ENCODE data around the gene DUSP14. TPM values are rescaled to one million over a fixed set of nuclear protein-coding genes. Genes with fewer than 3 reads are reported as not detected.
"Not testable (repeated sequence)": the region's sequence is repeated elsewhere in the genome, so short reads cannot be mapped to it uniquely, and the experiment has no call there.

DUSP14 gene
- total RNA-seq, 2 experiments from 2014 or later, result 11.4 to 12.0 TPM

- no peak overlapping the region for H3K27ac Mint-ChIP-seq
- ChIA-PET CTCF (no interaction called here), POLR2A (no interaction called here)
- peaks cover 5% of the 10 kb centered on the region for H3K4me1 Mint-ChIP-seq (ENCODE audit: low read depth)
- H3K4me3 Mint-ChIP-seq, result no peak overlapping the region
- DNase-seq (no peak), ATAC-seq (no peak)
- no peaks in the 10 kb centered on the region for H3K9me3 Mint-ChIP-seq (ENCODE audit: insufficient read depth)
- H3K36me3 Mint-ChIP-seq (ENCODE audit: low read depth), result no peaks in the 10 kb centered on the region
- no peaks in the 10 kb centered on the region for H3K27me3 Mint-ChIP-seq (ENCODE audit: low read depth)
Measured at GRCh38 chr17:37503148-37503547, 13.5 kb downstream of the DUSP14 start.

GRCh38 chr17:37505333-37505732, 15.6 kb downstream of the DUSP14 start:
- Mint-ChIP-seq H3K36me3 (ENCODE audit: low read depth) (no peaks in the 10 kb centered on the region), H3K4me3 (no peak overlapping the region), H3K4me1 (ENCODE audit: low read depth) (peaks cover 5% of the 10 kb centered on the region), H3K27ac (no peak overlapping the region), H3K9me3 (ENCODE audit: insufficient read depth) (no peaks in the 10 kb centered on the region), H3K27me3 (ENCODE audit: low read depth) (no peaks in the 10 kb centered on the region)
- ATAC-seq (no peak), DNase-seq (no peak)
- ChIA-PET POLR2A (no interaction called here), CTCF (interaction anchor here (1.0 to 2.0 kb wide), 2 partner anchors 11 to 132 kb away, joined by 3 to 4 read pairs; no protein-coding TSS in a partner anchor)

GRCh38 chr17:37506678-37507077, 17.0 kb downstream of the DUSP14 start:
- Mint-ChIP-seq H3K27me3 (ENCODE audit: low read depth) (no peaks in the 10 kb centered on the region), H3K4me3 (no peak overlapping the region), H3K27ac (no peak overlapping the region), H3K4me1 (ENCODE audit: low read depth) (peaks cover 11% of the 10 kb centered on the region), H3K36me3 (ENCODE audit: low read depth) (no peaks in the 10 kb centered on the region), H3K9me3 (ENCODE audit: insufficient read depth) (no peaks in the 10 kb centered on the region)
- ATAC-seq (peak; percentile 64), DNase-seq (peak; percentile 52)
- ChIA-PET POLR2A (interaction anchor here (1.1 kb wide), 1 partner anchor 10 kb away, joined by 3 read pairs; no protein-coding TSS in a partner anchor), CTCF (interaction anchor here (1.5 to 2.0 kb wide), 2 partner anchors 10 to 12 kb away, joined by 4 read pairs; no protein-coding TSS in a partner anchor)

GRCh38 chr17:37507111-37507510, 17.4 kb downstream of the DUSP14 start:
- DNase-seq, result no peak
- Mint-ChIP-seq H3K36me3 (ENCODE audit: low read depth) (peaks cover 2% of the 10 kb centered on the region), H3K4me3 (no peak overlapping the region), H3K27me3 (ENCODE audit: low read depth) (no peaks in the 10 kb centered on the region), H3K9me3 (ENCODE audit: insufficient read depth) (no peaks in the 10 kb centered on the region), H3K27ac (no peak overlapping the region), H3K4me1 (ENCODE audit: low read depth) (peaks cover 11% of the 10 kb centered on the region)
- CTCF ChIA-PET, result interaction anchor here (1.5 to 2.0 kb wide), 2 partner anchors 10 to 12 kb away, joined by 4 read pairs; no protein-coding TSS in a partner anchor
- POLR2A ChIA-PET, result interaction anchor here (1.1 kb wide), 1 partner anchor 10 kb away, joined by 3 read pairs; no protein-coding TSS in a partner anchor
- no peak for ATAC-seq

GRCh38 chr17:37510056-37510455, 20.4 kb downstream of the DUSP14 start:
- Mint-ChIP-seq H3K4me3 (no peak overlapping the region), H3K36me3 (ENCODE audit: low read depth) (peaks cover 16% of the 10 kb centered on the region), H3K9me3 (ENCODE audit: insufficient read depth) (no peaks in the 10 kb centered on the region), H3K27me3 (ENCODE audit: low read depth) (no peaks in the 10 kb centered on the region), H3K4me1 (ENCODE audit: low read depth) (peaks cover 11% of the 10 kb centered on the region), H3K27ac (no peak overlapping the region)
- ChIA-PET CTCF (no interaction called here), POLR2A (no interaction called here)
- ATAC-seq, result no peak
- no peak for DNase-seq

GRCh38 chr17:37511642-37512041, 22.0 kb downstream of the DUSP14 start:
- H3K4me1 Mint-ChIP-seq (ENCODE audit: low read depth); H3K4me3 Mint-ChIP-seq; POLR2A ChIA-PET; H3K27ac Mint-ChIP-seq; ATAC-seq; DNase-seq; H3K9me3 Mint-ChIP-seq (ENCODE audit: insufficient read depth); H3K27me3 Mint-ChIP-seq (ENCODE audit: low read depth): not testable (repeated sequence)
- peaks cover 20% of the 10 kb centered on the region for H3K36me3 Mint-ChIP-seq (ENCODE audit: low read depth)
- CTCF ChIA-PET, result interaction anchor here (2.0 kb wide), 1 partner anchor 138 kb away, joined by 5 read pairs; no protein-coding TSS in a partner anchor

- Mint-ChIP-seq H3K27me3 (ENCODE audit: low read depth) (no peaks in the 10 kb centered on the region), H3K4me1 (ENCODE audit: low read depth) (peaks cover 6% of the 10 kb centered on the region), H3K9me3 (ENCODE audit: insufficient read depth) (no peaks in the 10 kb centered on the region), H3K4me3 (no peak overlapping the region), H3K27ac (no peak overlapping the region), H3K36me3 (ENCODE audit: low read depth) (peaks cover 27% of the 10 kb centered on the region)
- ChIA-PET POLR2A (no interaction called here), CTCF (interaction anchor here (2.0 kb wide), 1 partner anchor 139 kb away, joined by 5 read pairs; no protein-coding TSS in a partner anchor)
- ATAC-seq (no peak), DNase-seq (no peak)
Measured at GRCh38 chr17:37512442-37513068, 22.9 kb downstream of the DUSP14 start.

- Mint-ChIP-seq H3K27ac (no peak overlapping the region), H3K9me3 (ENCODE audit: insufficient read depth) (no peaks in the 10 kb centered on the region), H3K36me3 (ENCODE audit: low read depth) (peaks cover 38% of the 10 kb centered on the region), H3K27me3 (ENCODE audit: low read depth) (no peaks in the 10 kb centered on the region), H3K4me3 (no peak overlapping the region), H3K4me1 (ENCODE audit: low read depth) (peaks cover 7% of the 10 kb centered on the region)
- ATAC-seq (no peak), DNase-seq (no peak)
- CTCF ChIA-PET, result no interaction called here
- POLR2A ChIA-PET, result no interaction called here
Measured at GRCh38 chr17:37513711-37514110, 24.0 kb downstream of the DUSP14 start.

- ATAC-seq (no peak), DNase-seq (no peak)
- Mint-ChIP-seq H3K27me3 (ENCODE audit: low read depth) (no peaks in the 10 kb centered on the region), H3K4me3 (no peak overlapping the region), H3K36me3 (ENCODE audit: low read depth) (peaks cover 55% of the 10 kb centered on the region), H3K27ac (no peak overlapping the region), H3K9me3 (ENCODE audit: insufficient read depth) (no peaks in the 10 kb centered on the region), H3K4me1 (ENCODE audit: low read depth) (peaks cover 20% of the 10 kb centered on the region)
- POLR2A ChIA-PET, result interaction anchor here (0.6 to 0.7 kb wide), 2 partner anchors 24 to 71 kb away, joined by 4 read pairs; no protein-coding TSS in a partner anchor
- CTCF ChIA-PET, result interaction anchor here (1.7 kb wide), 1 partner anchor 10 kb away, joined by 4 read pairs; no protein-coding TSS in a partner anchor
Measured at GRCh38 chr17:37516127-37516571, 26.5 kb downstream of the DUSP14 start.

- Mint-ChIP-seq H3K4me1 (ENCODE audit: low read depth) (peaks cover 21% of the 10 kb centered on the region), H3K27ac (no peak overlapping the region), H3K27me3 (ENCODE audit: low read depth) (no peaks in the 10 kb centered on the region), H3K36me3 (ENCODE audit: low read depth) (peaks cover 54% of the 10 kb centered on the region), H3K9me3 (ENCODE audit: insufficient read depth) (no peaks in the 10 kb centered on the region), H3K4me3 (no peak overlapping the region)
- ATAC-seq, result no peak
- no peak for DNase-seq
- CTCF ChIA-PET, result interaction anchor here (1.4 to 1.7 kb wide), 2 partner anchors 10 to 11 kb away, joined by 4 to 6 read pairs; no protein-coding TSS in a partner anchor
- POLR2A ChIA-PET, result no interaction called here
Measured at GRCh38 chr17:37517881-37518280, 28.2 kb downstream of the DUSP14 start.

GRCh38 chr17:37518826-37519225, 29.1 kb downstream of the DUSP14 start:
- ATAC-seq (no peak), DNase-seq (no peak)
- POLR2A ChIA-PET, result interaction anchor here (0.7 kb wide), 1 partner anchor 82 kb away, joined by 3 read pairs; no protein-coding TSS in a partner anchor
- H3K27me3 Mint-ChIP-seq (ENCODE audit: low read depth), result no peaks in the 10 kb centered on the region
- H3K9me3 Mint-ChIP-seq (ENCODE audit: insufficient read depth), result no peaks in the 10 kb centered on the region
- H3K36me3 Mint-ChIP-seq (ENCODE audit: low read depth), result peaks cover 53% of the 10 kb centered on the region
- CTCF ChIA-PET, result interaction anchor here (1.5 kb wide), 1 partner anchor 12 kb away, joined by 3 read pairs; no protein-coding TSS in a partner anchor
- peak overlapping the region; percentile 49 for H3K27ac Mint-ChIP-seq
- no peak overlapping the region for H3K4me3 Mint-ChIP-seq
- H3K4me1 Mint-ChIP-seq (ENCODE audit: low read depth), result peaks cover 26% of the 10 kb centered on the region

- no peaks in the 10 kb centered on the region for H3K27me3 Mint-ChIP-seq (ENCODE audit: low read depth)
- ChIA-PET CTCF (interaction anchor here (1.5 kb wide), 1 partner anchor 11 kb away, joined by 3 read pairs; no protein-coding TSS in a partner anchor), POLR2A (interaction anchor here (0.7 kb wide), 1 partner anchor 83 kb away, joined by 3 read pairs; no protein-coding TSS in a partner anchor)
- H3K4me1 Mint-ChIP-seq (ENCODE audit: low read depth), result peaks cover 30% of the 10 kb centered on the region
- ATAC-seq (no peak), DNase-seq (no peak)
- H3K9me3 Mint-ChIP-seq (ENCODE audit: insufficient read depth), result no peaks in the 10 kb centered on the region
- no peak overlapping the region for H3K4me3 Mint-ChIP-seq
- H3K27ac Mint-ChIP-seq, result peak overlapping the region; percentile 65
- peaks cover 54% of the 10 kb centered on the region for H3K36me3 Mint-ChIP-seq (ENCODE audit: low read depth)
Measured at GRCh38 chr17:37519251-37519985, 29.7 kb downstream of the DUSP14 start.
